HG03571 (cell line): ENCODE results near the gene NHEJ1.

ENCODE experiments used
- ATAC-seq: cut with Tn5 transposase; IDR thresholded peaks from one replicate; pipeline ENCODE4 v1.9.1; 2021; ENCODE audit not compliant: unreplicated experiment

The NHEJ1 gene

GRCh38 chr2:219031005-219031738 is 129.4 kb downstream of the NHEJ1 start:
- no peak for ATAC-seq

- ATAC-seq, result no peak
Observed at GRCh38 chr2:219030177-219030940, 130.3 kb downstream of the NHEJ1 start.

- ATAC-seq, result peak; percentile 61
Observed at GRCh38 chr2:219029829-219030165, 130.8 kb downstream of the NHEJ1 start.

- ATAC-seq, result no peak
Observed at GRCh38 chr2:219028996-219029828, 131.4 kb downstream of the NHEJ1 start.

- ATAC-seq, result no peak
Observed at GRCh38 chr2:219028141-219028540, 132.5 kb downstream of the NHEJ1 start.

GRCh38 chr2:219027511-219028055 is 133.0 kb downstream of the NHEJ1 start:
- ATAC-seq, result no peak

- no peak for ATAC-seq
Observed at GRCh38 chr2:219026946-219027345, 133.7 kb downstream of the NHEJ1 start.

- no peak for ATAC-seq
Observed at GRCh38 chr2:219025637-219026585, 134.7 kb downstream of the NHEJ1 start.
